Measurements from ENCODE around the gene PGM5. TPM values are rescaled to one million over a fixed set of nuclear protein-coding genes. Genes with fewer than 3 reads are reported as not detected.

PGM5 gene
- total and polyA plus RNA-seq, 2 of the 8 experiments (the other 6 are each of a cell fraction or from before 2014, with no cell fraction given): not detected

DNA sequence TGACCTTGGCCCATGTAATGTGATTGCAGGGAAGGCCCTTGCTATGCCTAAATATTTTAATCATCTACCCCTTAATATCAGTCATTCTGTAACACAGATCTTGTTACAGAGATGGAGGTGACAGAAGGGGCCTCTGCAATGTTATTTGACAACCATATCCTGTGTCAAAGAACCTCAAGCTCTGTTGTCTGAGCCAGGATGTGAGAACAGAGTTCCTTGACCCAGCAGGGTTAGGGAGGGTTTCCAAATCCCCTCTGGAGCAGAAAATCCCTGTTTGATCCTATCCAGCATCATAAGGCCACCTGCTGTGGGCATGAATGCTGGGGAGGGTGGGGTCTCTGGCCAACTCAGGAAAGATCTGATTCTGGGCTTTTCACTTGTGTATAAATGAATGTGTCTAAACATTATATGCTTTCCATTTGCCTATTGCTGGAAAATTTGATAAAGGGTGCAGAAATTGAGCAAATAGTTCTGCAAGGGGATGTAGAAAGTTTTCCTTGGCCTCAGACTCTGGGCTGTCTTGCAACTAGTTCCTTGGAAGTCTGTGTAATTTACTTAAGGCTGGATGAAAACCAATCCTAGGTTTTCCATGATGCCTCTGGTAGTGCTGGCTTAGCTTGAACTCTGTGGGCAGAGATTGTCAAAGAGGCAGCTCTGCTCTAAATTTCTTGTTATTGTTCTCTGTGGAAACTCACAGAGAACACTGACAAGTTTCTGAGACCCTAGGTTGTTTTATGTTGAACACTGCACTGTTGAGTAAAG lies 71.0 kb downstream of the PGM5 start:
- Histone ChIP-seq H3K56ac (replicated peaks; ENCODE audit: insufficient read length, low read depth, low read length) (no peak overlapping the region), H3K4me1 (replicated peaks in 1 of 4; ENCODE audit: control insufficient read depth in 3 of 4, insufficient read depth in 4 of 4, low read length in 3 of 4) (no peaks in the 10 kb centered on the region), H2AK5ac (ENCODE audit: low read depth, low read length) (no peak overlapping the region), H3K14ac (ENCODE audit: insufficient read length) (no peak overlapping the region), H2BK15ac (ENCODE audit: low read length) (no peak overlapping the region), H2AFZ (ENCODE audit: low read length) (no peak overlapping the region), H3K23me2 (ENCODE audit: low read depth, low read length) (no peaks in the 10 kb centered on the region), H3K4me2 (ENCODE audit: insufficient read depth in 1 of 2, low read depth in 2 of 2, low read length in 2 of 2) (no peak overlapping the region), H4K20me1 (replicated peaks in 1 of 2; ENCODE audit: control insufficient read depth in 1 of 2, insufficient read depth in 2 of 2, low read length in 2 of 2) (no peaks in the 10 kb centered on the region), H3K79me1 (ENCODE audit: low read depth, low read length) (no peaks in the 10 kb centered on the region), H4K5ac (ENCODE audit: insufficient read length, low read depth, low read length) (no peak overlapping the region), H4K91ac (replicated peaks; ENCODE audit: insufficient read length, low read length) (no peak overlapping the region), H4K8ac (ENCODE audit: extremely low read depth, insufficient read depth, low read length) (no peak overlapping the region), H2BK5ac (ENCODE audit: low read depth, low read length) (no peak overlapping the region), H3K9me3 (ENCODE audit: insufficient read depth in 2 of 2, low read depth in 1 of 2, low read length in 1 of 2) (no peaks in the 10 kb centered on the region), H3K4me3 (ENCODE audit: extremely low read depth in 1 of 4, insufficient read depth in 2 of 4, low read depth in 3 of 4, low read length in 4 of 4) (no peak overlapping the region), H2BK20ac (ENCODE audit: low read length) (no peak overlapping the region), H3K9ac (replicated peaks in 1 of 4; ENCODE audit: extremely low read depth in 1 of 4, low read depth in 3 of 4, low read length in 3 of 4) (no peak overlapping the region), H3K27ac (ENCODE audit: low read depth, low read length) (no peak overlapping the region), H3K27me3 (replicated peaks in 1 of 4; ENCODE audit: control insufficient read depth in 3 of 4, extremely low read depth in 1 of 4, insufficient read depth in 3 of 4, low read length in 3 of 4) (no peaks in the 10 kb centered on the region; a peak in 1 of 7 replicates), H3K18ac (ENCODE audit: extremely low read depth, low read length) (no peak overlapping the region), H3K23ac (ENCODE audit: insufficient read length) (no peak overlapping the region), H3K79me2 (ENCODE audit: control insufficient read depth in 1 of 2, insufficient read depth in 2 of 2, low read length in 2 of 2) (no peaks in the 10 kb centered on the region), H2BK12ac (ENCODE audit: low read depth, low read length) (no peak overlapping the region), H3K36me3 (ENCODE audit: control insufficient read depth in 2 of 4, insufficient read depth in 4 of 4, low read length in 3 of 4) (no peaks in the 10 kb centered on the region), H2BK120ac (replicated peaks; ENCODE audit: low read depth, low read length) (no peak overlapping the region), H3K4ac (replicated peaks; ENCODE audit: insufficient read length, low read depth, low read length) (no peak overlapping the region)
- ChIA-PET CTCF (ENCODE audit: partially characterized antibody) (interaction anchor here (1.2 to 2.4 kb wide), 2 partner anchors 10 to 22 kb away, joined by 3 to 17 read pairs; no protein-coding TSS in a partner anchor), POLR2A (ENCODE audit: partially characterized antibody) (no interaction called here)
- FAIRE-seq: no peak
- DNase-seq (ENCODE audit: low read depth in 1 of 2, low spot score in 2 of 2): no peak
- no peak for TF ChIP-seq SUZ12 (IDR thresholded peaks at IDR 0.05; ENCODE audit: low read length)
- no peak for TF ChIP-seq CHD1 (IDR thresholded peaks at IDR 0.05; ENCODE audit: low read depth, low read length)
- TF ChIP-seq ZNF274 (IDR thresholded peaks at IDR 0.05; ENCODE audit: borderline replicate concordance, extremely low read depth, low read length): no peak
- TF ChIP-seq CEBPB (IDR thresholded peaks at IDR 0.05; ENCODE audit: low read depth, low read length): no peak
- no peak for TF ChIP-seq TCF12 (IDR thresholded peaks at IDR 0.05; ENCODE audit: low read depth, low read length)
- TF ChIP-seq SP1 (IDR thresholded peaks at IDR 0.05; ENCODE audit: low read depth, low read length): no peak
- TF ChIP-seq CHD2 (IDR thresholded peaks at IDR 0.05; ENCODE audit: low read length): no peak
- TF ChIP-seq BRCA1 (IDR thresholded peaks at IDR 0.05; ENCODE audit: low read depth, low read length): no peak
- no peak for TF ChIP-seq CTBP2 (IDR thresholded peaks at IDR 0.05; ENCODE audit: borderline replicate concordance, insufficient read depth, insufficient read length, low read length)
- TF ChIP-seq RAD21 (IDR thresholded peaks at IDR 0.05 in 1 of 2, conservative IDR thresholded peaks at IDR 0.05 in 1 of 2; ENCODE audit: low read depth in 2 of 2, low read length in 2 of 2): no peak
- no peak for TF ChIP-seq JUND (IDR thresholded peaks at IDR 0.05; ENCODE audit: low read length)
